Stromal cell of bone marrow (primary cell): ENCODE measurements around the gene PARD6A.
A peak's percentile ranks its signal among the peaks of the same experiment; 100 is the strongest.

Source experiments
- DNase-seq: peaks from one replicate; pipeline ENCODE4 v3.0.0-alpha.2; 2012; ENCODE audit warnings: low read depth

Gene PARD6A

DNA sequence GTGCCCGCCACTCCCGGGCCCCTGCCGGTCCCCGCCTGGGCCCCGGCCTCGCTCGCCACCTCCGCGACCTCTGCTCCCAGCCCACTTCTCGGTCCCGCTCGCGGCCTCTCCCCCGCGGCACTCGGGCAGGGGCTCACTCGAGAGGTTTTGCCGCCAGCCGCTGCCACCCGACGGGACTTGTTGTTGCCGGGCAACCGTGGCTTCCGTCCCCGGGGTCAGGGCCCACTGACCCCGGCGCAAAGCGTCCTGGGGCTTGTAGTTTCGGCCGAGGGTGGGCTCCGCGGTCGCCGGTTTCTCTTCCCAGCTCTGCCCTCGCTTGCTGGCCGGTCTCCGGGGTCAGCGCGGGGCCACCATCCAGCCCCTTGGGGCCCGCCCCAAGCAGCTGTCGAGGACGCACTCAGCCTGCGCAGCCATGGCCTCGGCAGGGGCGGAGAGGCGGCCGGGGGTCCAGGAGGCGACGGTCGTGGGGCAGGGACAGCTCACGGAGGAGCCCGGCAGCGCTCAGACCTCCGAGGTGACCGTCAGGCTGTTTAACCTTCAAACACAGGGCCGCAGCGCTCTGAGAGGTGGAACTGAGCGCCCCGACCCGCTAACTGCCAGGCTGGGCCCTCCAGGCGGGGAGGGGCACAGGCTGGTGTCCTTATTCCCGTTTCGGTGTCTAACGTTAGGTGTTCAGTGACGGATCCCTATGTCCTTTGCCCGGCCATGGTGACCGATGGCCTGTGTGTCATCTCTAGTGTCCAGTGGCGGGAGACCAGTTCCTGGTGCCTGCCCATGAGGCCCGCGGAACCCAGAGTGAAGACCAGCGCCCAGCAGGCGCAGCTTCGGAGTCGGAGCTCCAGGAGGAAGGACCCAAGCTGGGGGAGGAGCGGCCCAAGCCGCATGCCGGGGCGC, 6.0 kb downstream of the PARD6A start, which contains the start of the genes C16orf86 and ENKD1:
TSS of gene C16orf86 (plus strand) at position 256 of the 894 bp plus-strand sequence. CDS start at position 413, 157 bp downstream.
TSS of gene ENKD1 (minus strand) at position 192 of the 894 bp plus-strand sequence. CDS start 308 bp downstream, outside the sequence.
- DNase-seq = peak; percentile 55

DNA sequence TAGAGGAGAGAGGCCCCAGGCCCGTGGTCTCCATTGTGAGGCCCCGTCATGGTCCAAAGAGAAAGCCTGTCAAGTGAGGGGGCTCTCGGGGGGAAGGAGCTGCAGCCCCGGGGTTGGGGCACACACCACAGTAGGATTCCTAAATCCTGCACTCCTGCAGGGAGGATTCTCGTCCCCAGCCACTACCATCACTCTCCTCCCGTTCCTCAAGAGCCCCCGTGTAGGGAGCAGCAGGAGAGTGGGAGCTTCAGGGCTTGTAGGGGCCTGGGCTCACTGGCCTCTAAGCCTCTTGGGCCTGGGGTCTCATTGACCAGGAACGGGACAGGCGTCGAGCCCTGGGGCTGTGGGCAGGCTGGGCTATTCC, 6.7 kb downstream of the PARD6A start:
- DNase-seq = no peak

DNA sequence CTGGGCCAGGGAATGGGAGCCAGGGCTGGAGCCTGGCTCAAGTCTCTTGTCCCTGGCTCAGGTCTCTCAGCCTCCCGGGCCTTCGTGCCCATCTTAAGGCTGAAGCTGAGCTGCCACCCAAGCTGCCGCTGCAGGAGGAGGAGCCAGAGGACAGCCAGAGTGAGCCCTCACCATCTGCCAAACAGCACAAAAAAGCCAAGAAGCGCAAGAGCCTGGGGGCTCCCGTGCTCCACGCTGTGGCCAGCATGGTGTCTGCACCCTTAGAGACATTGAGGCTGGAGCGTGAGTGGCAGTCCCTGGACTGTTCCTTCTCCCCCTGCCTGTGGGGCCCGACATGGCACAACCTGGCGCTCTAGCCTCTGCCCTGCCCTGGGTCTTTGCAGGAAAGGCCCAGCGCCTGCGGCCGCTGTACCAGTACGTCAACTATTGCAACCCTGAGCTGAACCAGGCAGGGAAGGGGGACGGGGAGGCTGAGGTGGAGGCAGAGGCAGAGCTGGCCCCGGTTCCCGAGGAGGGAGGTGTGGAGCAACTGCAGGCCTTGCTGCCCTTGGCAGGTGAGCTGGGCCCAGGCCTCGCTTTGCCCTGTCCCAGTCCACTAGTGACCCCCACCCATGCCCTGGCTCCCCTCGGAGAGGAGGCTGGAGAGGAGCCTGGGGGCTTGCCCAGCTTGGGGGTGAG, 7.2 kb downstream of the PARD6A start:
- DNase-seq = peak; percentile 88

DNA sequence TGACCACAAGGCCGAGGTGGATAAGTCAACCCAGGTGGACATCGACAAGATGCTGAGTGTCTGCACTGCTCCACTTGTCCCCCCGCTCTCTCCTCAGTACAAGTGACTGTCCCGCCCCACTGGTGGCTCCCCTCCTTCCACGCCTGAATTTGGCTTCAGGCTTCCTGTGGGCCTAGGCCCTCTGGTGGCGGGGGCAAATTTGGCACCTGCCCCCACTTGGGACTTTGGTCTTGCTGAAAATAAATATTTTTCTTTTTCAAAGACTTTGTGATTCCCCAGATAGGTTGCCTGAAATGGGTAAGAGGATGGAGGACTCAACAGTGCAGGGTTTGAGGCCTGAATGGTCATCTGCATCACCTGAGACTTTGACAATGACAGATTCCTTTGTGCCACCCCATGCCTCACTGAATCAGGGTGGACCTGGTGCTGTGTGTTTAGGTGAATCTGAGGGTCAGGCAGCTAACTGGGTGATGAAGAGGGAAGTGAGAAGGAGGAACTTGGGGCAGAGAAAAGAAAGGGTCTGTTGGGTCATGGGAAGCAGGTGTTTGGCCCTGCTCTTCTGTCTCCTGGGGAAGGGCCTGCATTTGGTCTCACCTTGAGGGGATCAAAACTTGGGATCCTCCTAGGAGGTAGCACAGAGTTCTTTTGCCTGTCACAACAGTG, 7.9 kb downstream of the PARD6A start:
- no peak for DNase-seq

DNA sequence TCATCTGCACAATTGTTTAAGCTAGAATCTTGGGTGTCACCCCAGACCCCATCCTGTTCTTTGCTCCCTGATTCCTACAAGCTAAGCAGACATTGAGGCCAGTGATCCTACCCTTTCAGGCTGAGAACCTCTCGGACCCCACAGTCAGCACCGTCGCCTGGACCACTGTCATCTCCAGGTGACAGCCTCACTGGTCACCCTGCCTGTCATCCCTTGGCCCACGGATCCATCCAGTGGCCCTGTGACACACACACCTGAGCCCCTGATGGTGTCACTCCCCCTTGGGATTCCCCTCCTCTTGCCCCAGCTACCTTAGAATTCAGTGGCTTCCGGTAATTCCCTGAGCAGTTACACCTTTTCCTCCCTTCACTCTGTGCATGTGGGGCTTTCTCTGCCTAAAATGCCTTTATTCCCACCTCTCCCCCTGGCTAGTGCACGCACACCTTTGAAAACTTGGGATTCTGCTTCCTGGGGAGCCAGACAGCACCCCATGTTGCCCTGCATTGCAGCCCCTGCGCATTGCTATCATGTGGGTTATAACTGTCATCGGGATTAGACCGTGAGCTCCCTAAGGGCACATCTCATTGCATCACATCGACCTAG, 8.8 kb downstream of the PARD6A start:
- DNase-seq = no peak

DNA sequence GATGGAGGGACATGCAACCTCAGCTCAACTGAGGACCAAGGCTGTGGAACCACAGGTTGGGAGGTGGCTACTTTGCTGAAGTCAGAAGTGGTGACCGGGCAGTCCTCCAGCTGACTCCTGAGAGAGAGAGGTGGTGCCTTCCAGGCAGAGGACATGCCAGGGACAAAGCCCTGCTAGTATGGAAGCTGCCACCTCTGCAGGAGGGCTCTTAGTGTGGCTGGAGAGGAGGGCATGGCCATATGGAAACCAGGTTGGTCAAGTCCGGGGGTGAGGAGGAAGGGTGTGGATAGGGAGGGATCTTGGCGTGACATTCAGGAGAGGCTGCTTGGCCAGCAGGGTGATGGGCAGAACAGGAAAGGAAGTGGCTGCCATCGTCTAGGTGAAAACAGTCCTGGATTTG, 11.5 kb downstream of the PARD6A start:
- DNase-seq = no peak

DNA sequence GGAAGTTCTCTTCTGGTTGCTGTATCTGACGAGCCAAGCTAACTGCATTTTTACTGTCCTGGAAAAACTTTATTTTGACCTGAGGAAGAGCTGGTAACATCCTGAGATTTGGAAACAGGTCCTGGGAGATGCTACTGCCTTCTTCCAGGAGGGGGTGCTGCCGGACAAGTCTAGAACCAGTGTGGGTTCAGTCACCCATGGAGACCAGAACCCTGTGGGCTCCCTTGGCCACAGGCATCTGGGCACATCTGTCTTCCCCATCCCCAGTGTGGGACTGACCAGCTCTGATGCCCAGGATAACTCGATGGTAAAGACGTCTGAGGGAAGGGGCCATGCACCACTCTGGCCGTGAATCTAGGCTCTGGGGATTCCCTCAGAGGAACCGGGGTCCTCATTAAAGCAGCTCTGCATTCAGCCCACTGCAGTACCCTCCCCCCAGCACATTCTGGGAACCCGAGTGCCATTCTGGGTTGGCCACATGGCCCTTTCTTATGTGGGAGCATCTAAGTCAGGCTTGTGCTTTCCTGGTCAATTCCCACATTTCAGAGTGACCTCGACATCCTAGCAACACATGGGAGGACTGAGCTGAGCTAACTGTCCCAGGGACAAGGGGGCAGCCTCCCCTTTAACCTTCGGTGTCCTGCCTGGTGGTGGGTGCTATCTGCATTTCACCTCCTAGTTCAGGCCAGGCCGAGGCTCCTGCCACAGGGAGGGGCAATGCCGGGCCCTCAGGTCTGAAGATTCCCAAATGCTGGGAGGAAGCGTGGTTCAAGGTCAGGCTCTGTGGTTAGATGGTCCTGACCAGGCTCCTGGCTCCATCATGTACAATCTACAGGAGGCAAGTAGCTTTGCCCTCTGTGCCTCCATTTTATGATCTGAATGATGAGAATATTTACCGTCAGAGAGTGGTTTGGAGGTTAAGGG, 12.2 kb downstream of the PARD6A start:
- DNase-seq = peak; percentile 53

DNA sequence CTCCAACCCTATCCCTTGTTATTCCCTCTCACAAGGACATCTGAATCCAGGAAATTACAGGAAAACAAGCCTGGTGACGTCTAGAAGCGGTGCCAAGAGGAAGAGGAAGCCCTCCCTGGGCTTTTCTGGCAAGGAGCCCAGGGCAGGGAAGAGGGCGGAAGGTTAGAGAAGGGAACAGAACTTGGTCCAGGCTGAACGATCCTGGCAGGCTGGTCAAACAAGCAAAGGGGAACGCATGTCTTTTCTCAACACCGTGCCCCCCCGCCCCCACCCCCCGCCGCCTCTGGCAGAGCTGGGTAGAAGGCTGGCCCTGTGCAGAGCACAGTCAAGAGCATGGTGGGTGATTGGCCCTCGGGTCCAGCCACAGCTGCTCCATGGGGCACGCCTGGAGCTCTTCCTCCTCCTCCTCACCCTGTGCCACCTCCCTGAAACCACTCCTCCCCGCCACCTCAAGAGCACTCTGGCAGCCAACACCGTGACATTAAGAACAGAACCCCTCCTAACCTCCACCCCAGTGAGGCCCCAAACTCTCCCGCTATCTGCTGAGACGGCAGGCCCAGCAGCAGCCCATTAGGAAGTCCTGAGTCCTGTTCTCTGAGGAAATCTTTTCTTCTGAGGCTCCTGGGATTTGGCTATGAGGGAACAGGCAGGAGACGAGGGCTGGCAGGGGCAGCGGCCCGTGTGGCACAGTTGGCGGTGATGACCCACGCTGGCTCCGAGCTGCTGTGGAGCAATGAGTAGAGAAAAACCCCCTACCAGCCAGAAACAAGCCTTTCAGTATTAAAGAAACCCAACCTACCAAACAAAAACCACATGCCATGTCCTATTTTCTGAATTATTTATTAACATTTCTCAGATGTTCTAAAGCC, 13.2 kb downstream of the PARD6A start:
- DNase-seq = no peak

DNA sequence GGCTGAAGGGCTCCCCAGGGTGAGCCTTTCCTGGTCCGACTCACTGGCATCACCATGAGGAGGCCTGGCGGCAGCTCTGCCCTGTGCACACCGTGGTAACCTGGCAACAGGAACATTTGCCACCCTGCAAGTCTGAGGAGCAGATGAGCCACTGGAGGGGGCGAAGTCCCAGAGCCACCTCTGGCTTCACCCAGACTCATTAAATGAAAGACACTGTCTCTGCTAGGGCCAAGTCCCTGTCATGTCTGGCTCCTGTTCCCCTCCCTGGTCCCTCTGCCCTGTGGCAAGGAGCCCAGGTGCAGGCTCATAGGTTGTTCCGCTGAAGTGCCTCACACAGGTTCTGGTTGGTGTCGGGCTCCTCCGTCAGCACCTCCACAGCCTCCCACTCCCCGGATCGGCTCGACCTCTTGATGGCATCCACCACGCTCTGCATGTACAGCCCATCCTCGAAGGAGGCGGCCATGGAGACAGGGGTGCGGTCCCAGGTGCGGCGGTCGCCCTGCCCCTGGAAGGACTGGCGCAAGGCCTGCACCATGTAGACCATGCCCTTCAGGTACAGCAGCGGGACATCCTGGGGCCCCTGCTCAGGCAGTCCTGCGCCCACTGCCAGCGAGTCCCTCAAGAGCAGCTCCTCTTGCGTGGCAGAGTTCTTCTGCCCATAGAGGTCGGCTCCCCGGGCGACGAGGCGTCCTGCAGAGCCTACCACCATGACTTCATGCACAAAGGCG, 14.3 kb downstream of the PARD6A start:
- DNase-seq = no peak

DNA sequence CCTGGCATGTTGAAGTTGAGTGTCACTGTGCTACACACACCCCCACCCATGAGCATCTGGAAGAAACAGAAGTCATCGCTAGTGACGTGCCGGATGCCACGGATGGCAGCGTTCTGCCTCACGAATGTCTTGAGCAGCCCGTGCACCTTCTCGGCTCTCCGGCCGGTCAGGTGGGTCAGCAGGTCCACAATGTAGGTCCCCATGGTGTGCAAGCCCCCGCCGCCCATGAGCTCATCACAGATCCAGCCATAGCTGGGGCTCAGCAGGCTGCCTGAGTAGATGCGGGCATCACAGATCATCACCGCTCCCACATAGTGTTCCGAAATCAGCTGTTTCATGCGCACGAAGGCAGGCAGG, 14.8 kb downstream of the PARD6A start:
- no peak for DNase-seq

DNA sequence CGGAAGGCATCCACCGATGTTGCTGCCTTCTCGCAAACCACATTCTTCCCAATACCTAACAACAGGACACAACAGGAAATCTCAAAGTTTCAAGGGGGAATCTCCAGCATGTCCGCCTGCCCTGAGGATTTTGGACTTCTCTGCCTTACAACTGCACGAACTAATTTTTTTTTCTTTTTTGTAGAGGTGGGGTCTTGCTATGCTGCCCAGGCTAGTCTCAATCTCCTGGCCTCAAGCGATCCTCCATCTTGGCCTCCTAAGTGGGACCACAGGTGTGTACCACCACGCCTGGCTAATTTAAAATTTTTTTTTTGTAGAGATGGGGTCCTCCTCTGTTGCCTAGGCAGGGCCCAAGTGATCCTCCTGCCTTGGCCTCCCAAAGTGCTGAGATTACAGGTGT, 15.2 kb downstream of the PARD6A start:
- DNase-seq = no peak

DNA sequence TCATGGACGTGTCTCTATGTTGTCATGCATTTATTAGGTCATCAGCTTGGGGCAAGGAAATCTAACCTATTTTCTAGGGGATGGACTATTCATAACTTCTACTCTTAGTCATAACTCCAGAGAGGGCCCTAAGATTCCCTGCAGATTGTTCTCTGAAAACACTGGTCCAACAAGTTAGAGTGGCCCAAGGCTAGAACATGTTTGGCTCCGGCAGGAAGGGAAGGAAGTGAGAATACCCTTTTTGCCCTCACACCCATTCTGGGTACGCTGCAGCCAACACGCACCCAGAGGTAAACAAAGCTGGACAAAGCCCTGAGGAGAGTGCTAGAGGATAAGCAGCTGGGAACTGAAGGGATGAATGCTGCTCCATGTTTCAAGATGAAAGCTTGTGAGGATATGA, 15.8 kb downstream of the PARD6A start:
- DNase-seq = no peak

DNA sequence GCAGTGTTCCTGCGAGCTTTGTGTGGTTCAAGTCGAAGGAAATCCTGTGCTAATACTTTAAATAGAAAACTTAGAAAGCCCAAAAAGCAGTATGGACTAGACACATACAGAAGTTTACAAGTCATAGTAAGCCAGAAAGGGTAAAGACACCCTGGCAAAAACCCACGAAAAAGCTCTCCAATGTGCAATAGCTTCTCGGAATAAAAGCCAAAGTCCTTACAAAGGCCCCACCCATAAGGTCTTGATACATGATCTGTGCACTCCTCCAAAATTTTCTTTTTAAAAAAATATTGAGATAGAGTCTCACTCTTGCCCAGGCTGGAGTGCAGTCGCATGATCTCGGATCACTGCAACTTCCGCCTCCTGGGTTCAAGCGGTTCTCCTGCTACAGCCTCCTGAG, 16.2 kb downstream of the PARD6A start:
- no peak for DNase-seq

DNA sequence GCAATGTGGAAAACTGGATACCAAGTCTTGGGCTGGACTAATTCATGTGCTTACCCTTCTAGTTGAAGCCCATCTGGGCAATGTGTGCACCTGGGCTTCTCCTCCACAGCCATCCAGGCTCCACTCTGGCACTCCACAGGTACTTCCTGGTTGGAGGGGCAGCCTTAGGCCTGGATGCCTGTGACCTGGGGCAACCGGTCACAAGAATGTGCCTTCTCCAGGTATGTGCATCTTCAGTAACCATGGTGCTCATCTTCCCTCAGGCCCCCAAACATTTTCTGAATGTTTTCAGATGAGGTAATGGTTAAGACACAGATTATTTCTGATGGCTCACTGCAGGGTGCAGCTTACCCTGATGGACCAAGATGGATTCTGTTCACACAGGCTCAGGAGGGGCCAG, 17.0 kb downstream of the PARD6A start:
- no peak for DNase-seq

DNA sequence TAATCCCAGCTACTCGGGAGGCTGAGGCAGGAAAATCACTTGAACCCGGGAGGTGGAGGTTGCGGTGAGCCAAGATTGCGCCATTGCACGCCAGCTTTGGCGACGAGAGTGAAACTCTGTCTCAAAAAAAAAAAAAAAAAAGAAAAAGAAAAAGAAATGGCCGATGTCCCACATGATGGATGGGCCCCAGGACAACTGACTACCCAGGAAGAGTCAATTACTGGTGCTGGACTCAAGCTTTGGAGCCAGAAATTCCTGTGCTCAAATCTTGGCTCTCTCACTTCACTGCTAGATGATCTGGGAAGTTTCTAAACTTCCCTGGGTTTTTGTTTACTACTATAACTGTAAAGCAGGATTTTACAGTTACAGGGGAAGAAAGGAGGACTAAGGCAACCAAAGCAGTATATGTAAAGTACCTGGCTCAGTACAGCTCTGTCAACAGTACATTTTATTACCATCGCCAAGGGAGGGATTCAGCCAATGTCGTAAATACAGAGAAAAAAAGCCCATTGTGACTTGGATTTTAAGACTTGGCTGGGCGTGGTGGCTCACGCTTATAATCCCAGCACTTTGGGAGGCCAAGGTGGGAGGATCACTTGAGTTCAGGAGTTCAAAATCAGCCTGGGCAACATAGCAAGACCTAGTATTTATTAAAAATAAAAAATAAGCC, 17.7 kb downstream of the PARD6A start:
- no peak for DNase-seq

DNA sequence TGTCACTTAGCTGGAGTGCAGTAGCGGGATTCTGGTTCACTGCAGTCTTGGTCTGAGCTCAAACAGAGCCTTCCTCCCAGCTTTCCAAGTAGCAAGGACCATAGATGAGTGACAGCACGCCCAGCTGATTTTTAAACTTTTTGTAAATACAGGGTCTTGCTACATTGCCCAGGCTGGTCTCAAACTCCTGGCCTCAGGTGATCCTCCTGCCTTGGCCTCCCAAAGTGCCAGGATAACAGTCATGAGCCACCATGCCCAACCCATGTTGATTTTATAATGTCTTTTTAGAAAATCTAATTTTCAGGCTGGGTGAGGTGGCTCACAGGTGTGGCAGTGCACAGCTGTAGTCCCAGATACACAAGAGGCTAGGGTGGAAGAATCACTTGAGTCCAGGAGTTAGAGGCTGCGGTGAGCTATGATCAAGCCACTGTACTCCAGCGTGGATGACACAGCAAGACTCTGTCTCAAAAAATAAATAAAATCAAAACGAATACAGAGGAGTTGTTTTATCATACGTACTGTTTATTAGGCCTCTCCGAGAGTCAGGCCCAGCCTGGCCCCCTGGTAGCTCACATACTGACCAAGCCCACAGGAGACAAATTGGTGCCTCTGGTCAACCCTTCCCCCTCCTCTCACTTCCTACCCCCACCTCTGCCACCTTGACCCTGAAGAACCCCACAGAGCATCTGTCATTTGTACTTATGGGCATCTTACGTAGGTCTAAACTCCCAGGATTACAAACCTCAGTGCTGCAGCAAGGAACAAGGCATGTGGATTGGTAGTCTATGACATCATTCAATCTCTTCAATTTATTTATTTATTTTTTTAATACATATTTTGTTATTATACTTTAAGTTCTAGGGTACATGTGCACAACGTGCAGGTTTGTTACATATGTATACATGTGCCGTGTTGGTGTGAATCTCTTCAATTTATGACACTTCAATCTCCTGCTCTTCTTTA, 19.5 kb downstream of the PARD6A start:
- DNase-seq = no peak

DNA sequence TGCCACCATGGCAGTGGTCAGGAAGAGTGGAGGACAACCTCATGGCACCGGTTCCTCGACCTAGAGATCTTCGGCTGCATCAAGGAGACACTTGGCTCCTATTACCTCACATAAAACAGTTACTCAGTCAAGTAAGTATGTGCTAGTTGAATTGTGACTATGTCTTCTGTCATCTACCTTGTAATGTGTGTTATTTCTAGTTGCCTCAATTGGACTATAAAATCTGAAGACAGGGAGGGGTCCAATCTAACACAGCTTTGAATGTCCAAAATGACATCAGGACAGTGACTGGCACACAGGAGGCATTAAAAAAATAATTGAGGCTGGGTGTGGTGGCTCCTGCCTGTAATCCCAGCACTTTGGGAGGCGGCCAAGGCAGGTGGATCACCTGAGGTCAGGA, 23.0 kb downstream of the PARD6A start:
- no peak for DNase-seq
